ENCODE measurements around the gene BRAT1. TPM values are rescaled to one million over a fixed set of nuclear protein-coding genes. Genes with fewer than 3 reads are reported as not detected.

BRAT1 gene
- total RNA-seq, 6 experiments from 2014 or later = 11.1 to 25.9 (median 14.8) TPM

- 71% methylated on average over 3 of the region's 6 CpGs for WGBS (ENCODE audit: insufficient coverage, low coverage, low lambda C conversion rate, missing lambda C conversion rate)
- DNase-seq = no peak
- Histone ChIP-seq H3K27me3 (no peaks in the 10 kb centered on the region), H3K27ac (no peak overlapping the region), H3K4me1 (no peaks in the 10 kb centered on the region), H3K36me3 (no peaks in the 10 kb centered on the region), H3K9me3 (no peaks in the 10 kb centered on the region), H3K4me3 (no peak overlapping the region)
- ATAC-seq = no peak
- intact Hi-C loops (cut with DNase I) = no loop called here
- no peak for TF ChIP-seq POLR2A (IDR thresholded peaks at IDR 0.05)
- TF ChIP-seq CTCF (IDR thresholded peaks at IDR 0.05) = no peak
Measured at GRCh38 chr7:2498708-2499107, 56.6 kb downstream of the BRAT1 start.

GRCh38 chr7:2497500-2498336, 57.6 kb downstream of the BRAT1 start:
- no peaks in the 10 kb centered on the region for H3K9me3 ChIP-seq
- H3K27me3 ChIP-seq = no peaks in the 10 kb centered on the region
- DNase-seq = no peak
- H3K4me3 ChIP-seq = no peak overlapping the region
- H3K36me3 ChIP-seq = no peaks in the 10 kb centered on the region
- ATAC-seq = no peak
- WGBS (ENCODE audit: insufficient coverage, low coverage, low lambda C conversion rate, missing lambda C conversion rate) = 30% methylated on average over 2 of the region's 25 CpGs
- H3K4me1 ChIP-seq = no peaks in the 10 kb centered on the region
- intact Hi-C loops (cut with DNase I) = no loop called here
- TF ChIP-seq CTCF (IDR thresholded peaks at IDR 0.05) (no peak), POLR2A (IDR thresholded peaks at IDR 0.05) (no peak)
- no peak overlapping the region for H3K27ac ChIP-seq

GRCh38 chr7:2497065-2497464, 58.3 kb downstream of the BRAT1 start:
- H3K4me1 ChIP-seq = no peaks in the 10 kb centered on the region
- no peaks in the 10 kb centered on the region for H3K9me3 ChIP-seq
- H3K27ac ChIP-seq = no peak overlapping the region
- no peaks in the 10 kb centered on the region for H3K36me3 ChIP-seq
- no peak overlapping the region for H3K4me3 ChIP-seq
- 100% methylated on average over 1 of the region's 3 CpGs for WGBS (ENCODE audit: insufficient coverage, low coverage, low lambda C conversion rate, missing lambda C conversion rate)
- ATAC-seq = no peak
- no peak for DNase-seq
- intact Hi-C loops (cut with DNase I) = no loop called here
- no peaks in the 10 kb centered on the region for H3K27me3 ChIP-seq
- TF ChIP-seq CTCF (IDR thresholded peaks at IDR 0.05) (no peak), POLR2A (IDR thresholded peaks at IDR 0.05) (no peak)

GRCh38 chr7:2496375-2496774, 58.9 kb downstream of the BRAT1 start:
- DNase-seq (no peak), ATAC-seq (no peak)
- WGBS (ENCODE audit: insufficient coverage, low coverage, low lambda C conversion rate, missing lambda C conversion rate) = 93% methylated on average over 4 of the region's 9 CpGs
- Histone ChIP-seq H3K9me3 (no peaks in the 10 kb centered on the region), H3K27me3 (no peaks in the 10 kb centered on the region), H3K36me3 (no peaks in the 10 kb centered on the region), H3K27ac (no peak overlapping the region), H3K4me3 (no peak overlapping the region), H3K4me1 (no peaks in the 10 kb centered on the region)
- no peak for TF ChIP-seq CTCF (IDR thresholded peaks at IDR 0.05)
- TF ChIP-seq POLR2A (IDR thresholded peaks at IDR 0.05) = no peak
- intact Hi-C loops (cut with DNase I) = no loop called here
